T-helper 1 cell treated with Interleukin-12 subunit alpha and Interleukin-12 subunit beta and Interleukin-4 antibody, amounts not matched to agents 30 ng/mL and 1 ng/mL, for 36 hours (primary cell): ENCODE data around the gene CCDC32. TPM values are rescaled to one million over a fixed set of nuclear protein-coding genes. Genes with fewer than 3 reads are reported as not detected.

ENCODE experiments used
- intact Hi-C: fragments of 100-400 bp; cut with micrococcal nuclease; formaldehyde crosslinking; loops from one replicate; pipeline ENCODE4 v1.15.1; 2024
- total RNA-seq: library from RNA; stranded (reverse); gene quantifications from 2 replicates; pipeline ENCODE4 v1.2.3, GENCODE V29; 2022

Gene CCDC32
- total RNA-seq, 1 donor from 2014 or later: 37.1 TPM

GRCh38 chr15:40569129-40569953 lies 4.5 kb upstream of the CCDC32 start, which contains the start of gene RPUSD2:
TSS of gene RPUSD2 (plus strand) at chr15:40569299. CDS start at chr15:40569338, 39 bp downstream.
- intact Hi-C loops: loop anchor here (1.0 to 5.0 kb wide), 12 partner anchors 20 to 1978 kb away; partner anchors contain the start of genes BAHD1, DISP2, HAUS2 and KNL1

DNA sequence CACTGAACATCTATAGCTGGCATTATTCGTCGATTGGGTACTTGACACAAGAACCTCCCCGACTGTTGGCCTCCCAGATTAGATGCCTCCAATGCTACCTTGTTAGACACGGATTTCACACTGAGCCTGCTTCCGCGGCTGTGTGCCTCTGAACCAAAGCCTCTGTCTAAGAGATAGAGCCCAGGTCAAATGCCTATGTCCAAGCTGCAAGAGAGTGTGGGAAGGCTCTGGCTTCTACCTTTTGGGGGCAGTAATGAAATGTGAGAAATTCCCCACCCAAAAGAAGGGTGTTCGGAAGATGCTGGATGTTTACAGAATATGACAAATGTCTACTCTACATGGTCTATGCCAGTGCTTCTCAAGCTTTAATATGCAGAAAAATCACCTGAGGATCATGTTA lies 2.3 kb upstream of the CCDC32 start:
- intact Hi-C loops: loop anchor here (5.0 kb wide), 6 partner anchors 175 to 1980 kb away; partner anchors contain the start of genes DISP2, HAUS2, LRRC57 and RTF1

DNA sequence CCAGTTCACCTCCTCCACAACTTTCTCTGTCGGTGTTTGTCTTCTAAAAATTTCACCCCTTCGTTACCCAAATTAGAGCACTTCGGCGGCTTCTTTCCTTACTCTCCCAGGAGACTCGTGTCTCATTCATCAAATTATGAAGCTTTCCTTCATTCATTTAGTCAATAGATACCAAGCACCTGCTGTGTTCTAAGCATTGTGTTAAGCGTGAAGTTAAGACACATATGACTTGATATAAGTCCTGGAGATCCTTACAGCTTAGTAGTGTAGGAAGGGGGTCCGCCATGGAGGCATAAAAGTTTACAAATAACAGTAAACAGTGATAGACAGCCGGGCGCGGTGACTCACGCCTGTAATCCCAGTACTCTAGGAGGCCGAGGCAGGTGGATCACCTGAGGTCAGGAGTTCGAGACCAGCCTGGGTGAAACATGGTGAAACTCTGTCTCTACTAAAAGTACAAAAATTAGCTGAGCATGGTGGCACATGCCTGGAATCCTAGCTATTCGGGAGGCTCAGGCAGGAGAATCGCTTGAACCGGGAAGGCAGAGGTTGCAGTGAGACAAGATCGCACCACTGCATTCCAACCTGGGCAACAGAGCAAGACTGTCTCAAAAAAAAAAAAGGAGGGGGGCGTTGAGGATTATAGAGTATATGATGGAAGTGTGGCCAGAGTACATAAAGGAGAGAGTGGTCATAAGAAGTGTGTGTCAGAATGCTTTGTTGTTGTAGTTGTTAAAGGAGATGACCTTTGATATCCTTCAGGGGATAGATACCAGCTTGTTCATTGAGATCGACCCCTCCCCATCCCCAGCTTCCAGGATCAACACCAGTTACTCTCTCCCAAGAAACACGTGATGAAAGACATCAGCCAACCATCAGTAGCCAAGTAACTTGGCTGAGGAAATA lies 744 bp upstream of the CCDC32 start:
- intact Hi-C loops: loop anchor here (1.0 to 5.0 kb wide), 14 partner anchors 24 to 1982 kb away; partner anchors contain the start of genes CHAC1, CHST14, DISP2 and HAUS2

- intact Hi-C loops: no loop called here
Observed at GRCh38 chr15:40563426-40563825, 1.4 kb downstream of the CCDC32 start.

DNA sequence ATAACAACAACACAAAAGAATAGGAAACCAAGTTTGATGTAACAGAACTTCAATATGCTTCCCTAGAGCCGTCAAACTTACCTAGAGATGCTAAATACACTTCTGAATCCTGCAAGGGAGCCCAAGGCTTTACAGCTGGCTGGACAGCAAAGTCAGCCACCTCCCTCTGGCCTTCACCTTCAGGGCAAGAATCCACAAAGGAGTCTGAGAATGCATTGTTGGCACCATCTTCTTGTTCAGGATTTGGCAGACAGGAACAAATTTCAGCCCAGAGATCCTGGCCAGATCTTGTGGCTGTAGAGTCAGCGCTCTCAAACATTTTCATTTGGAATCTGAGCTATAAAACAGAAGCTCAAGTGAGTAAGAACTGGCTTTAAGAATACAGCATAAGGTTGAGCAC lies 2.2 kb downstream of the CCDC32 start:
- intact Hi-C loops: no loop called here

GRCh38 chr15:40558952-40559742 lies 5.7 kb downstream of the CCDC32 start:
- intact Hi-C loops: no loop called here

- intact Hi-C loops: no loop called here
Observed at GRCh38 chr15:40555876-40556275, 9.0 kb downstream of the CCDC32 start.

- intact Hi-C loops: no loop called here
Observed at GRCh38 chr15:40554161-40554525, 10.7 kb downstream of the CCDC32 start.

DNA sequence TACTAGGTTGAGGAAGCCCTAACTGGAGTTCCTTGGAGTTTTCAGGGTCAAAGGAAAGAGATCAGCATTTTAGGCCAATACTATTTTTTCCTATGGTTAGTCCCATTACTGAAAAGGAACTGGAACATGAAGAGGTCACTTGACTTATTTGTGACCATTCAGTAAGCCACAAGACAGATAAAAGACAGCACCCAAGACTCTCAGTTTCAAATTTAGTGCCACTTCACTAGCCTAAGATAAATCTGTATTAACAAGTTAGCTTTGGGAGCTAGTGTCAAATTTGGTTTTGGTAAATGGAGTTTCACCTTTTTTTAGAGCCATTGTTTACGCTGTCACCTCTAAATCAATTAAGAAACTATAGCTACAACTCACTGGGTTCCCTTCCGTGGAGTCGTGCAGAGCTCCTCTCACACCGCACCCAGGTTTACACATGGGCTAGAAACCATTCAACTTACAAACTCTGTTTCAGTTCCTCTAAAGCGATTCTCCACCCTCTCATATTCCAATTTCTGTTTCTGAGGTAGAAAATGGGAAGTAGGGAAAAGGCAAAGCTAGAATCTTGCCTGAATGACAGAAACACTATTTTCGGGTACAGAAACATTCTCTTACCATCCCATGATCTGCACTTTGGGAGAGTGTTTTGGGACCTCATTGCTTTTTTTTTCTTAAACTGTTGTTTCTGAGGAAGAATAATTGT lies 14.4 kb downstream of the CCDC32 start:
- intact Hi-C loops: no loop called here

DNA sequence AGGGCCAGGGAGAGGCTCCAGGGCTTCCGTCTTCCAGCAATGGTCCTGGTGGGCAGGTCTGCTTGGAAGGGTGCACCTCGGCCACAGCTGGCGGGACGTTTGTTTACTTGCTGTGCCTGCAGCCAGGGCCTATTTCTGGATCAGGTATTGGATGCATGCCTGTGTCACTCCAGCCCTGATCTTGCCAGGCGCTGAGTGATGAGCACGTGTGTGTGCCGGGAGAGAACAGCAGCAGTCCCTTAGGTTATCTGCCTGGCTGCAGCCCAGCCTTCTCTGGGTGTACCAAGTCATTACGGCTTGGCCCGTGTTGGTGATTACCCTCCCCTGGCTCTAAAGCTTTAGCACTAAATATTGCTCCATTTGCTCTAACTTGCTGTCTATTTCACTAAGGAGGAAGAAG lies 14.9 kb downstream of the CCDC32 start:
- intact Hi-C loops: no loop called here

GRCh38 chr15:40548610-40549009 lies 16.2 kb downstream of the CCDC32 start:
- intact Hi-C loops: no loop called here

DNA sequence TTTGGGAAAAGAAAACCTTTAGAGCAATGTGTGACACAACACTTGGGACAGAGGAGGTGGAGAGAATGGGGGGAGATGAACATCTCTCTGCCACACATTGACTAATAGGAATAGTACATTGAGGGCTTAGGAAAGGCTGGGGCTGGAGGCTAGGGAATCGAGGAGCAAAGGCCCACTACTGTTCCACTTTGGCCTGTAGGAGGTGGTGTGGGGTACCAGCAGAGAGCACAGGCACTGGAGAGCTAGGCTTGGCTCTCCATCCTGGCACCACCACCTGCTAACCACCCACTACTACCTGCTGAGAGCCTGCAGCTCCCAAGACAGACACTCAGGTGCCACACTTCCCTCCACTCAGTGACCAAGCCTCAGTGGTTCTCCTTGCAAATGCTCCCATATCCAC lies 19.4 kb downstream of the CCDC32 start:
- intact Hi-C loops: no loop called here

GRCh38 chr15:40543631-40544294 lies 21.1 kb downstream of the CCDC32 start:
- intact Hi-C loops: no loop called here

- intact Hi-C loops: no loop called here
Observed at GRCh38 chr15:40543082-40543481, 21.8 kb downstream of the CCDC32 start.

- intact Hi-C loops: no loop called here
Observed at GRCh38 chr15:40538976-40539375, 25.9 kb downstream of the CCDC32 start.

GRCh38 chr15:40536501-40536900 lies 28.3 kb downstream of the CCDC32 start:
- intact Hi-C loops: no loop called here

DNA sequence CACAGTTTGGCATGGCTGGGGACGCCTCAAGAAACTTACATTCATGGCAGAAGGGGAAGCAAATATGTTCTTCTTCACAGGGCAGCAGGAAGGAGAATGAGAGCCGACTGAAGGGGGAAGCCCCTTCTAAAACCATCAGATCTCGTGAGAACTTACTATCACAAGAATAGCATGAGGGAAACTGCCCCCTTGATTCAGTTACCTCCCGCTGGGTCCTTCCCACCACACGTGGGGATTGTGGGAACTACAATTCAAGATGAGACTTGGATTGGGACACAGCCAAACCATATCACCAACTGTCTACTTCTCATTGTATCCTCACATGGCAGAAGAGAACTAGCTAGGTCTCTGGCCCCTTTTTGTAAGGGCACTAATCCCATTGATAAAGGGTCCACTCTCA lies 30.5 kb downstream of the CCDC32 start:
- intact Hi-C loops: no loop called here

DNA sequence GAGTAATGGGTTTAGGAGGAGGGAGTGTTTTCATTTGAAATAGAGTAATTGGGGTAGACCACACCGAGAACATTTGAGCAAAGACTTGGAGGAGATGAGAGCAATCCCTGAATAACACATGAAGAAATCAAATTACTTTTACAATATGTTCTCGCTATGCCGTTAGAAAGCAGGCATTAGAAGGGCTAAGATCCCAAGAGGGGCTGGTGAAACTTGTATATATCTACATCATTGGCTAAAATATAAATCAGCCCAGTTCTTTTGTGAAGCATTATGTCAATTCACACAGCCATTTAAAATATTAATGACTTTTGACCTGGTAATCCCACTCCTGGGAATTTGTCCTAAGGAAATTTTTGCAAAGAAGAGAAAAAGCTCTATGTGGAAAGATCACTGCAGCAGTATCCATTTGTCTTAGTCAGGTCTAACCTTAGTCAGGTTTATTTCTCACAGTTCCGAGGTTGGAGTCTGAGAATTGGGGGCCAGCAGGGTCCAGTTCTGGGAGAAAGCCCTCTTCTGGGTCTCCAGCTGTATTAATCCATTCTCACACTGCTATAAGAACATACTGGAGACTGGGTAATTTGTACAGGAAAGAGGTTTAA lies 31.0 kb downstream of the CCDC32 start:
- intact Hi-C loops: no loop called here

DNA sequence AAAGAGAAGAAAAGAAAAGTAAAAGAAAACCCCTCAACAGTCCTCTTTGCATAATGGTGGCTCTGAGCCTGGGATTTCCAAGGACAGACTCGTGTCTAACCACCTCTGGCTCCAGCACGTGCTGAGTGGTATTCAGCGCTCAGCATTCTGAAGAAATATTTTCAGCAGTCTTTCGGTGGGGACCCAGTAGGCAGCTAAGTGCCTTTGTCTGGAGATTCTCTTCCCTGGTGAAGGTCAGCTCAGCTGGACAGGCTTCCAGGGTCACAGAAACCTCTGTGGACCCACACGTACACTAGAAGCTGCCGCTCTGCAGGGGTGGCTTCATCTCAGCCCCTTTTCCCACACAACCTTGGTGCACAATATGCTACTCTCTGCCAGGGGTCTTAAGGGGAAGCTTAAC lies 36.0 kb downstream of the CCDC32 start:
- intact Hi-C loops: no loop called here

GRCh38 chr15:40525855-40526254 lies 39.0 kb downstream of the CCDC32 start:
- intact Hi-C loops: no loop called here
